Pancreas (tissue), 10 donors: ENCODE data around the gene PTRH1. TPM values are rescaled to one million over a fixed set of nuclear protein-coding genes. Genes with fewer than 3 reads are reported as not detected.

Source experiments
- ATAC-seq, 4 donors: fragments of 200-7000 bp; cut with Tn5 transposase; one replicate each; pipeline versions ENCODE4 v1.8.0 to v1.9.1; 2020; ENCODE audit warnings: mild to moderate bottlenecking in 4 of 4, moderate library complexity in 4 of 4
- DNase-seq, 6 donors: peaks; one replicate each; pipeline ENCODE4 v3.0.0-alpha.2; 2020
- FAIRE-seq: peaks from 2 replicates; lab custom pipeline; 2012; peaks lifted over from hg19 to GRCh38; lab: Jason Lieb, UNC
- H3K27ac ChIP-seq, 4 donors: fragments of 200-600 bp; sonication (generic); 1 replicate in 3 of 4; 2 replicates in 1 of 4; pipeline versions ENCODE4 v1.5.0 to v1.8.0; 2020
- H3K27me3 ChIP-seq, 4 donors: fragments of 200-600 bp; one replicate each; pipeline ENCODE4 v1.8.0; 2021
- H3K36me3 ChIP-seq, 3 donors: fragments of 200-600 bp; sonication (generic) in 1 of 3; one replicate each; pipeline versions ENCODE4 v1.5.0 to v1.8.0; 2020 to 2021
- H3K4me1 ChIP-seq, 3 donors: fragments of 200-600 bp; one replicate each; pipeline ENCODE4 v1.8.0; 2021
- H3K4me3 ChIP-seq, 4 donors: fragments of 200-600 bp; sonication (generic) in 2 of 4; one replicate each; pipeline versions ENCODE4 v1.5.0 to v1.8.0; 2020 to 2021
- H3K9me3 ChIP-seq, 4 donors: fragments of 200-600 bp; one replicate each; pipeline ENCODE4 v1.8.0; 2021
- CTCF ChIP-seq, 4 donors: fragments of 200-600 bp; sonication (generic) in 3 of 4; IDR thresholded peaks; one replicate each; pipeline versions ENCODE4 v1.5.0 to v1.8.0; 2021; ENCODE audit warnings: antibody characterized with exemption in 4 of 4
- WGBS, 2 donors: extraction: QIAGEN DNeasy Blood & Tissue Kit; methylation state at CpG; one replicate each; pipeline ENCODE4 v1.1.7; 2013; 5-methylcytosine and 5-hydroxymethylcytosine counted together
- intact Hi-C, 3 donors: fragments of 100-400 bp; cut with DNase I; formaldehyde crosslinking; loops; one replicate each; pipeline versions ENCODE4 v1.11.1 to v1.14.2; 2022
- polyA plus RNA-seq, 2 donors: library from polyadenylated mRNA; stranded (reverse); fragments of 200-250 nt; gene quantifications; one replicate each; pipeline ENCODE4 v1.2.3, GENCODE V29; 2013
- total RNA-seq, 6 donors: library from RNA; stranded (reverse); fragmentation: NEBNext Ultra II Directional in 4 of 6; extraction: Animal tissue kit (Norgen Biotek cat#: 25700) in 4 of 6; gene quantifications; one replicate each; pipeline versions ENCODE4 v1.2.1 to v1.2.4, GENCODE V29; 2021 to 2023
- donor health status: healthy with polysubstance abuse.
- donor health status: DM: no; HTN: no; CAD: no; lungs with moderate emphysema.
- donor health status: DM: no; HTN: no; CAD: no.
- donor health status: control.
- donor health status: control.
- donor health status: Bipolar disorder and iron deficiency.
- donor health status: DM: yes; HTN: yes; CAD: no.
- donor health status: DM: no; HTN: no; CAD: no.
- donor health status: DM: no; HTN: no; CAD: no.
- donor health status: DM: yes; HTN: yes; CAD: no.

PTRH1 gene
- total and polyA plus RNA-seq, 8 donors, result 5.6 to 13.4 (median 10.3) TPM

- no peak for TF ChIP-seq CTCF (IDR thresholded peaks at IDR 0.05)
- peaks cover 0 to 27% (median 9%) of the 10 kb centered on the region in 3 donors for H3K36me3 ChIP-seq
Measured at GRCh38 chr9:127679506-127679905, 36.0 kb downstream of the PTRH1 start.

GRCh38 chr9:127676638-127677037, 38.8 kb downstream of the PTRH1 start:
- H3K4me1 ChIP-seq, result no peaks in the 10 kb centered on the region
- H3K9me3 ChIP-seq, result no peaks in the 10 kb centered on the region
- no peak overlapping the region for H3K27ac ChIP-seq
- no peaks in the 10 kb centered on the region for H3K27me3 ChIP-seq
- H3K36me3 ChIP-seq, result peaks cover 0 to 36% (median 9%) of the 10 kb centered on the region in 3 donors
- no peak for ATAC-seq
- intact Hi-C loops, result no loop called here
- no peak for TF ChIP-seq CTCF (IDR thresholded peaks at IDR 0.05)
- no peak for DNase-seq
- 93 to 97% methylated on average over 12 of the region's 12 CpGs for WGBS, 2 donors
- no peak overlapping the region for H3K4me3 ChIP-seq
- FAIRE-seq, result no peak

More at GRCh38 chr9:127679506-127679905, 36.0 kb downstream of the PTRH1 start:
- Histone ChIP-seq H3K4me1 (no peaks in the 10 kb centered on the region), H3K4me3 (no peak overlapping the region), H3K9me3 (no peaks in the 10 kb centered on the region), H3K27me3 (no peaks in the 10 kb centered on the region), H3K27ac (no peak overlapping the region)
- DNase-seq (no peak), ATAC-seq (no peak), FAIRE-seq (no peak)
- intact Hi-C loops, result no loop called here
- WGBS, 2 donors, result 72 to 84% methylated on average over 2 of the region's 2 CpGs

- DNase-seq (no peak), FAIRE-seq (no peak), ATAC-seq (no peak)
- no peaks in the 10 kb centered on the region for H3K9me3 ChIP-seq
- H3K36me3 ChIP-seq, result peaks cover 0 to 30% (median 0%) of the 10 kb centered on the region in 3 donors
- H3K4me1 ChIP-seq, result no peaks in the 10 kb centered on the region
- intact Hi-C loops, result no loop called here
- H3K4me3 ChIP-seq, result no peak overlapping the region
- WGBS, 2 donors, result 82 to 87% methylated on average over 7 of the region's 7 CpGs
- no peak for TF ChIP-seq CTCF (IDR thresholded peaks at IDR 0.05)
- H3K27ac ChIP-seq, result no peak overlapping the region
- H3K27me3 ChIP-seq, result no peaks in the 10 kb centered on the region
Measured at GRCh38 chr9:127673234-127673633, 42.2 kb downstream of the PTRH1 start.

GRCh38 chr9:127667906-127668305, 47.6 kb downstream of the PTRH1 start:
- ATAC-seq, result no peak
- H3K9me3 ChIP-seq, result no peaks in the 10 kb centered on the region
- TF ChIP-seq CTCF (IDR thresholded peaks at IDR 0.05), result no peak
- FAIRE-seq, result no peak
- no peaks in the 10 kb centered on the region for H3K4me1 ChIP-seq
- H3K4me3 ChIP-seq, result no peak overlapping the region
- peaks cover 0 to 50% (median 6%) of the 10 kb centered on the region in 3 donors for H3K36me3 ChIP-seq
- no peaks in the 10 kb centered on the region for H3K27me3 ChIP-seq
- WGBS, 2 donors, result 91 to 93% methylated on average over 18 of the region's 18 CpGs
- DNase-seq, result no peak
- H3K27ac ChIP-seq, result no peak overlapping the region
- intact Hi-C loops, result no loop called here

GRCh38 chr9:127667127-127667844, 48.2 kb downstream of the PTRH1 start:
- 70 to 89% methylated on average over 3 of the region's 3 CpGs for WGBS, 2 donors
- no peak for TF ChIP-seq CTCF (IDR thresholded peaks at IDR 0.05)
- no peak for ATAC-seq
- H3K9me3 ChIP-seq, result no peaks in the 10 kb centered on the region
- intact Hi-C loops, result no loop called here
- no peak overlapping the region for H3K4me3 ChIP-seq
- H3K27ac ChIP-seq, result no peak overlapping the region
- H3K27me3 ChIP-seq, result no peaks in the 10 kb centered on the region
- no peaks in the 10 kb centered on the region for H3K4me1 ChIP-seq
- peaks cover 0 to 49% (median 6%) of the 10 kb centered on the region in 3 donors for H3K36me3 ChIP-seq
- no peak for FAIRE-seq
- no peak for DNase-seq
